HG03342 (cell line): ENCODE data around the gene FAM193A.
"Not testable (repeated sequence)": the region's sequence is repeated elsewhere in the genome, so short reads cannot be mapped to it uniquely, and the experiment has no call there.

Source experiments
- ATAC-seq: cut with Tn5 transposase; IDR thresholded peaks from one replicate; pipeline ENCODE4 v1.9.1; 2021; ENCODE audit warnings: mild to moderate bottlenecking, moderate library complexity; ENCODE audit not compliant: unreplicated experiment

The FAM193A gene

GRCh38 chr4:2514193-2514592, 22.3 kb upstream of the FAM193A start:
- ATAC-seq, result not testable (repeated sequence)

DNA sequence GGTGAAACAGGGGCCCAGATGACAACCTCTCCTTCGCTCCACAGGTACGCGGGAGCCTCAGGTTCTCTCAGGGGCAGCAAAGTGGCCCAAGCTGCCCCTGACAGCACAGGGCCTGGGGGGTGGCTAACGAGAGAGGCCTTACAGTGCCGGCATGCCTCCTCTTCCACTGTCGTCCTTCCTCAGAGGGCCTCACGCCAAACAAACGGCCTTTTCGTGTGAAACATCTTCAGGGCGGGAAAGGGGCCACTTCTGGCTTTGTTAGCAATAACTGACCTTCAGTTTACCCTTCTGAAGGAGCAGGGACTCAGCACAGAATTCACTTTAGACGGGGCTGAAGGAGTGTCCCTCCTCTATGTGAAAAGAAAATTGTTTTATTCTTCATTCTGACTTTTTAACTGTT, 21.5 kb upstream of the FAM193A start:
- ATAC-seq, result not testable (repeated sequence)

DNA sequence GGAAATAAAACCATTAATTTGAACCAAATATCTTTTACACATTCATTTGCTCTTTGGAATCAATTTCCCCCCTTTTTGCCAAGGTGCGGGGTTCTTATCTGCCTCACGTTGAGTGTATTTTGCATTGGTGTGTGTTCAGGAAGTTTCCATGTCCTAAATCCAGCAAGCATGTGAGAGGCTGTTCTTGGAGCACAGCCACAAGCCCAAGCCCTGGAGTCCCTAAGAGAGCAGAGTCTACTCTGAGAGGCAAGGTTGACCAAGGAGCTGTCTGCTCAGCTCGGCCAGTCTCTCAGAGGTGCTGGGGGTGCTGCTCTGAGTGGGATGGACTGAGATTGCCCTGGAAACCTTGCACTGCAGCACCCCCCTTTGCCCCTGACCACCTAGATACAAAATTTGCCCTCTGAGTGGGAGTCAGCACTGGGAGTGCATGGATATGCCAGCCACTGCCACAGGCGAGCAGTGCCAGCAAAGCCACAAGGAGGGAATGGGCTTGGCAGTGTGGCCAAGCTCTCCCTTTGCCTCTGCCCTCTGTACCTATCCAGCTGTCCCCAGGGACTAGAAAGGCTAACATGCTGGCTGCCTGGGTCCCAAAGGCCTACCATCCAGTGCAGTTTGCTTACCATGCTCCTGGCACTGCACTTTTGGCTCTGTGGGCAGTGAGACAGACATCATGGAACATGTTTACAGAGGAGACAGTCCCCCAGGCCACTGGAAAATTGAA, 20.5 kb upstream of the FAM193A start:
- no peak for ATAC-seq

GRCh38 chr4:2516635-2517034, 19.8 kb upstream of the FAM193A start:
- no peak for ATAC-seq

DNA sequence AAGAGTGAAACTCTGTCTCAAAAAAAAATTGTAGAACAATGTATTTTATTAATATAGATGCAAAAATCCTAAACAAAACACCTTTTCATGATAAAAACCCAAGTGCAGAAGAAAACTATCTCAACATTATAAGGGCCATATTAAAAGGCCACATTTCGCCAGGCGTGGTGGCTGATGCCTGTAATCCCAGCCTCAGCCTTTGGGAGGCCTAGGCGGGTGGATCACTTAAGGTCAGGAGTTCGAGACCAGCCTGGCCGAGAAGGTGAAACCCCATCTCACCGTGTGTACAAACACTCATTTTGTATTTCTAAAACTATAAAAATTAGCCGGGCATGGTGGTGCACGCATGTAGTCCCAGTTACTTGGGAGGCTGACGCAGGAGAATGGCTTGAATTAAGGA, 9.9 kb upstream of the FAM193A start:
- ATAC-seq, result no peak

DNA sequence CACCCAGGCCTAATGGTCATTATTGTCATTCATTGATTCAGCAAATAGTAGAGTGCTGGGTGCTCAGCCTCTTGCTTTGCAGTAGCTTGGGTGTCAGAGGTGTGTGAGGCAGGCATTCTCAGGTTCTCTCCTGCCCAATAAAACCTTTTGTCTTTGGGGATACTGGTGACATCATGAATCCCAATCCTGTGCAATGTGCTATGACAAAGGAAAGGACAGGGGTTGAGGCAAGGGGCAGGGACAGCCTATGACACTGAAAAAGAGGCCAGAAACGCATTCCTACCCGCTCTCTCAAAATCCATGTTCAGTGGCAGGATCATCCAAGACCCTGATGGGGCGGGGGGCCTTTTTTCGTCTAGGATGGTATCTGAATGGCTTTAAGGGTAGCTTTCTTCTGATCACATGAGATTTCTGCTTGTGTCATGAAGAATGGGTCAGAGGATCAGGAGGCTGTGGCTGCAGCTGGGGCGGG, 1.5 kb upstream of the FAM193A start:
- ATAC-seq, result no peak

- ATAC-seq, result peak; percentile 17
These were observed 863 bp upstream of the FAM193A start for GRCh38 chr4:2535376-2536192.

DNA sequence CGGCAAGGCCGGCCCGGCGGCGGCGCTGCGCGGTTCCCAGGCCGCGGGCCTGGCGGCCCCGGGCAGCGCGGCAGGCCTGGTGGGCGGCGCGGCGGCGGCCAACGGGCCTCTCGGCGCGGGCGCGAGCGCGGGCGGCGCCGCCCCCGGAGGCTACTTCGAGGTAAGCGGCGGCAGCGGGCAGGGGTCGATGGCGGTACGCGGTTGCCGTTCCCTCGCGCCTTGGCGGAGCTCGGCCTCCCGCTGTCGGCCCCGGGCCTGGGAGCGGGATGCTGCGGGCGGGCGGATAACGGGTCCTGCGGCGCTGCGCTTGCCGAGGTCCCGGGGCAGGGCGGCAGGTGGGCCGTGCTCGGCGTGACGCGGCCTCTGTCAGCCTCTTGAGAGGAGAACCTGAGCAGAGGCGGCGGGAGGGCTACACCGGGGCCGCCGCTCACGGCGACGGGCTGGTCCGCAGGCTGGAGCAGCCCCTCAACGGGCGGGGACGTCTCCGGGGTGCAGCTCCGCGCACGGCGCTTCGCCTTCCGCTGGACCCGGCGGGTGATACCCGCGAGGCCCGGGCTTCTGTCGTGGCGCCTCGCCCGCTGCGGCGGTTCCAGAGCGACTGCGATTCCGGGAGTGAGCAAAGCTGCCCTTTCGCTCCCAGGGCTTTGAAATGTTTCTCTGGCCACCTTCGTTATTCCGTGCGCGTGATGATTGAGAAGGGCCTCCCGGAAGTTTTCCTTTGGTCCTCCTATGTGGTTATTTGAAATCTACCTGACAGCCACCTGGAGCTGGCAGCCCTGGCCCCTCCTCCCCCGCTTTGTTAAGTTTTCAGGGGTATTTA, 774 bp downstream of the FAM193A start:
- ATAC-seq, result peak; percentile 10

DNA sequence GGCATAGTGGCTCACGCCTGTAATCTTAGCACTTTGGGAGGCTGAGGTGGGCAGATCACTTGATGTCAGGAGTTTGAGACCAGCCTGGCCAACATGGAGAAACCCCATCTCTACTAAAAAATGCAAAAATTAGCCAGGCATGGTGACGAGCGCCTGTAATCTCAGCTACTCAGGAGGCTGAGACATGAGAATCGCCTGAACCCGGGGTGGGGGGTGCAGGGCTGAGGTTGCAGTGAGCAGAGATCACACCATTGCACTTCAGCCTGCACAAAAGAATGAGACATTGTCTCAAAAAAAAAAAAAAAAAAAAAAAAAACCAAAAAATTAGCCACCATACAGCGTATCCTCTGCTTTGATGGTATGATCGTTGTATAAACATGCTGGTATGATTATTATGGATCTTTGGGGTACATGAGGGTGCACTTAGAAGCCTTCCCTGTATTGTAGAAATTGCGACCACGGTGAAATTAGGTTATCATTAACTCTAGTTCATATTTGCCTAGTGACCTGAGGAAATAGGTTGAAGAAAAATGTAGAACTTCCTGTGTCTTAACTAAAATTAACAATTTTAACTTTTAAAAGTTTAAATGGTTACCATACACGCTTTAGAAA, 7.2 kb downstream of the FAM193A start:
- not testable (repeated sequence) for ATAC-seq

DNA sequence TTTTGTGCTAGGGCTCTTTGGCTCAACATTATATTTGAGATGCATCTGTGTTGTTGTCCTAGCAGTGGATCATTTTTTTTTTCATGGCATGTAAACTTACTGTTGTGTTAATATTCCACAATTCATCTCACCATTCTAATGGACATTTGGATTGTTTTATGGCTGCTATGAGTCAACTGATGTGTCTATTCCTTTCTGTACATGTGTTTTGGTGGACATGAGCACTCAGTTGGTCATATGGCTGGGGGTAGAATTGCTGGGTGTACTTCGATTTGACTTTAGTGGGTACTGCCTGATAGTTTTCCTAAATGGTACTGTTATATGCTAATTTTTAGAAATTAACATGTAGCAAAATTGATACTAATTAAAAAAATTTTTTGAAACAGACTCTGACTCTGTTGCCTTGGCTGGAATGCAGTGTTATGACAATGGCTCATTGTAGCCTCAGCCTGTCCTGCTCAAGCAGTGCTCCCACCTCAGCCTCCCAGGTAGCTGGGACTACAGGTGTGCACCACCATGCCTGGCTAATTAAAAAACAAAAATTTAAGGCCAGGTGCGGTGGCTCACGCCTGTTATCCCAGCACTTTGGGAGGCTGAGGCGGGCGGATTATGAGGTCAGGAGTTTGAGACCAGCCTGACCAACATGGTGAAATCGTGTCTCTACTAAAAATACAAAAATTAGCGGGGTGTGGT, 9.0 kb downstream of the FAM193A start:
- ATAC-seq, result no peak

GRCh38 chr4:2546286-2546823, 9.9 kb downstream of the FAM193A start:
- no peak for ATAC-seq

- not testable (repeated sequence) for ATAC-seq
These were observed 10.7 kb downstream of the FAM193A start for GRCh38 chr4:2546961-2547691.

DNA sequence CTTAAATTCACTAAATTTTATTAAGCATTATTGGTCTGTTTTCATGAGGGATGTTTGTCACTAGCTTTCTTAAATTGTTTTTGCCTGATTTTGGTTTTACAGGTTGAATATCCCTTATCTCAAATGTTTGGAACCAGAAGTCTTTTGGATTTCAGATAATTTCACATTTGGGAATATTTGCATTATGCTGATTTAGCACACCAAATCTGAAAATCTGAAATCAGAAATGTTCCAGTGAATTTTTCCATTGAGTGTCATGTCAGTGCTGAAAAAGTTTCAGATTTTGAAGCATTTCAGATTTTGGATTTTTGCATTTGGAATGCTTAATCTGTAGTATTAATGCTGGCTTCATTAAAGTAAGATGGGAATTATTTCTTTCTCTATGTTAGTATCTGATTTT, 14.7 kb downstream of the FAM193A start:
- no peak for ATAC-seq

GRCh38 chr4:2552806-2553205, 16.4 kb downstream of the FAM193A start:
- ATAC-seq, result no peak

GRCh38 chr4:2558301-2558700, 21.9 kb downstream of the FAM193A start:
- ATAC-seq, result no peak

DNA sequence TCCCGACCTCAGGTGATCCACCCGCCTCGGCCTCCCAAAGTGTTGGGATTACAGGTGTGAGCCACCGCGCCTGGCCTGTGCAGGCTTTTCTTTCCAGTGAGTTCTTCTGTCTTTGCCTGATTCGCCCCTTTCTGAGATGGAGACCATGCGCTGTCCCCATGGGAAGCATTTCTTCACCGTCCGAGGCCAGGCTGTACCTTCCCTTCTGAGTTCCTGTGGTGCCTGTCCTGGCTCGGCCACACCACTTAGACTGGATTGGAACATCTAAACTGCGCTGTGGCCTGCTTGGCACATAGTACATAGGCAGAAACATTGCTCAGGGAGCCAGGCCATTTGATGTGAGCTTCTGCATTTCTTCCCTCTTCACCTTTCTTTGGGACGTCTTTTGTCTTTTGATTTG, 23.7 kb downstream of the FAM193A start:
- no peak for ATAC-seq

DNA sequence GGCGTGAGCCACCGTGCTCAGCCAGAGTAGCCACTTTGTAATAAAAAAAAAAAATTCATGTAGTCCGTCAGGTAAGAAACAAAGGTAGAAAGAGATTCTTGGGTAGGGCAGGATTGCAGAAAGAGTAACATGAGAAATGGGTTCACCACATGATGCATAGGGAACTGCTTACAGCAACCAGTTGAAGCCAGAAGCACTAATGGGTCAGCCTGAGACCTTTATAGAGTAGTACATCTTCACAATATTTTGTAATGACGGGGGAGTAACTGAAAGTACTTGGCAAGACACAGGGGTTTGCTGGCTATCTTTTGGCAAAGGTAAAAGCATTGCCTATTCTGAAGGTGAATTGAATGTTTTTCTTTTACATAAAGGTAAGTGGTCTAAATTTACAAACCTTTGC, 29.1 kb downstream of the FAM193A start:
- ATAC-seq, result no peak

DNA sequence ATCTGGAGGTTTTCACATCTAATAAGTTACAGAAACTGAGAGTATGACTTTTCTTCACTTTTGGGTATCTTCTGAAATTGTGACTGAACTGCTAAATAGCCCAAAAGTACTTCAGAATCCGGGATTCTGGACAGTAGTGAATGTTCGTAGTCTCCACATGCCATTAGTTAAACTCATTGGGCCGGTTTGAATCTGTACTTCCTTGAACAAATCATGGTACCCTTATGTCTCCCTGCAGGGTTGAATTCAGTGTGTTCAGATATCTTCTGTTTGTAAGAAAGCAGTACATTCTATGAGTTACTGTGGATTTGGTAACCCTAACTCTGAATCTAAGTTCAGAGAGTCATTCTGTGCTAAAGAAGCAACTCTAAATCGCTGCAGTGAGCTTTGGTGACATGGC, 33.6 kb downstream of the FAM193A start:
- no peak for ATAC-seq

DNA sequence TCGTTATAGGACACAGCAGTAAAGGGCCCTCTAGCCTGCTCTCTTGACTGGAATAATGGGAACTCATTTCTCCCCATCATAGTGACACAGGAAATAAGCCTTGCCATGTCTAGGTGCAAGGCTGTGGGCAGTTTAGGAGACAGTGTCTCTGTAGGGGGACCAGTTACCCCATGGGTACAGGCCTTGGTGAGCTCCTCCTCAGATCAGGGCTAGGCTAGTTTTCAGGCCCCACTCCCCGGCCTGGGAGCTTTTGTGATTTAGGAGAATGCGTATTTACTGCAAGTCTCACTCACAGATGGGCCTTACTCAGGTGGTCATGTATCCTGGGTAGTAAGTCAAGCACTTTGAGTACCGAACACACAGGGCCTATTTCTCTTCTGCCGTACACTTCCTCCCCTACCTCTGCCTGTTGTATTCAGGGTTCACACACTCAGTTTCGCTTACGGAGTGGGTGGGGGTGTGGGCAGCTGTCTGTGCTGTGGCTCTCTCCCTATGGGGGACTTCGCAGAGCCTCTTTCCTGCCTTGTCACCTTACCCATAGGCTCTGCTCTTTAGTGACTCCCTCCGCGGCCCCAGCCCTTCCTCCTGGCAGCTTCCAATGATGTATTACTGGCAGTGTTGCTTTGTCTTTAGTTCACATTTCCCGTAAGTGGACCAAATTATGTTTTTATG, 34.2 kb downstream of the FAM193A start:
- ATAC-seq, result peak; percentile 90
